K562 (cell line): Measurements from ENCODE around the gene OR4B1. TPM values are rescaled to one million over a fixed set of nuclear protein-coding genes. Genes with fewer than 3 reads are reported as not detected.
A peak's percentile ranks its signal among the peaks of the same experiment; 100 is the strongest.

Source experiments
- ATAC-seq: fragments of 200-7000 bp; cut with Tn5 transposase; 3 replicates; pipeline ENCODE4 v1.9.1; 2020; ENCODE audit warnings: moderate library complexity
- BruUV-seq: library from RNA; stranded (reverse); fragments of 400-500 nt; replicated peaks from 2 replicates; lab custom pipeline; 2021; lab: Mats Ljungman, UMichigan
- CTCF ChIA-PET: fragments of 300-600 bp; formaldehyde crosslinking; extraction: SDS; loops from one replicate; lab custom pipeline; 2021; ENCODE audit warnings: low intra/inter-chr PET ratio; lab: Yijun Ruan, JAX
- POLR2A ChIA-PET: fragments of 300-600, 350-650 bp; sonication (Branson Sonifier 250); formaldehyde crosslinking; extraction: SDS; loops from one replicate; lab custom pipeline; 2021; ENCODE audit warnings: antibody characterized with exemption, inconsistent platforms; lab: Yijun Ruan, JAX
- DNase-seq, 4 experiments: peaks; one replicate each; pipeline versions ENCODE4 v3.0.0 to v3.0.0-alpha.2; 2011 to 2018; ENCODE audit warnings: low spot score in 3 of 4, mixed read lengths in 3 of 4; ENCODE audit errors: extremely low read depth in 1 of 4
- FAIRE-seq: peaks from 2 replicates; lab custom pipeline; 2011; peaks lifted over from hg19 to GRCh38; lab: Jason Lieb, UNC
- H2AFZ ChIP-seq: 2 replicates; pipeline ENCODE4 v1.6.0; 2011; ENCODE audit warnings: low read depth, low read length, control low read depth, inconsistent platforms
- H3K27ac ChIP-seq: fragments of 200-600 bp; 3 replicates; pipeline ENCODE4 v1.8.0; 2011; ENCODE audit warnings: low read depth, mild to moderate bottlenecking, control low read depth, inconsistent platforms, low read length, moderate library complexity, mixed read lengths; ENCODE audit errors: extremely low read depth
- H3K27me3 ChIP-seq, 2 experiments: fragments of 300-600 bp in 1 of 2; 2 replicates in 1 of 2; 3 replicates in 1 of 2; pipeline versions ENCODE4 v1.6.0 to v1.8.0; 2011; ENCODE audit warnings: inconsistent platforms in 2 of 2, low read length in 2 of 2, mild to moderate bottlenecking in 1 of 2, mixed read lengths in 1 of 2, moderate library complexity in 1 of 2; ENCODE audit not compliant: control insufficient read depth in 2 of 2, insufficient read depth in 2 of 2
- H3K36me3 ChIP-seq: fragments of 300-600 bp; 3 replicates; pipeline ENCODE4 v1.8.0; 2011; ENCODE audit warnings: mild to moderate bottlenecking, low read length, inconsistent platforms; ENCODE audit not compliant: control insufficient read depth, insufficient read depth
- H3K4me1 ChIP-seq, 2 experiments: fragments of 200-600 bp in 1 of 2; replicated peaks in 1 of 2; 2 replicates in 1 of 2; 3 replicates in 1 of 2; pipeline versions ENCODE4 v1.5.1 to v1.8.0; 2011; ENCODE audit warnings: inconsistent platforms in 2 of 2, low read length in 2 of 2, mild to moderate bottlenecking in 1 of 2, mixed read lengths in 1 of 2, moderate library complexity in 1 of 2; ENCODE audit not compliant: control insufficient read depth in 2 of 2, insufficient read depth in 2 of 2
- H3K4me2 ChIP-seq: 2 replicates; pipeline ENCODE4 v1.6.1; 2011; ENCODE audit warnings: low read length, control low read depth, inconsistent platforms, mixed read lengths; ENCODE audit not compliant: insufficient read depth
- H3K4me3 ChIP-seq: fragments of 200-600 bp; sonication (generic), shearing (Covaris generic); 2 replicates; pipeline ENCODE4 v1.5.1; 2016; ENCODE audit warnings: control low read depth, inconsistent platforms
- H3K79me2 ChIP-seq: fragments of 200-600 bp; 3 replicates; pipeline ENCODE4 v1.8.0; 2011; ENCODE audit warnings: low read length, inconsistent platforms; ENCODE audit not compliant: control insufficient read depth, insufficient read depth
- H3K9ac ChIP-seq, 2 experiments: 2 replicates each; pipeline versions ENCODE4 v1.6.0 to v1.6.1; 2011; ENCODE audit warnings: low read depth in 2 of 2, low read length in 2 of 2, control low read depth in 1 of 2, inconsistent platforms in 1 of 2, mild to moderate bottlenecking in 1 of 2, mixed read lengths in 1 of 2; ENCODE audit not compliant: insufficient read depth in 1 of 2
- H3K9me1 ChIP-seq: one replicate; pipeline ENCODE4 v1.6.0; 2011; ENCODE audit warnings: inconsistent platforms, mild to moderate bottlenecking, low read length, moderate library complexity; ENCODE audit not compliant: control insufficient read depth, insufficient read depth
- H3K9me3 ChIP-seq: replicated peaks from 2 replicates; pipeline ENCODE4 v1.5.1; 2011; ENCODE audit warnings: low read depth, low read length, inconsistent platforms; ENCODE audit not compliant: control insufficient read depth, insufficient read depth
- H4K20me1 ChIP-seq: replicated peaks from 2 replicates; pipeline ENCODE4 v1.6.1; 2011; ENCODE audit warnings: low read length, inconsistent platforms, mixed read lengths; ENCODE audit not compliant: control insufficient read depth, insufficient read depth
- BRF1 ChIP-seq: IDR thresholded peaks from 3 replicates; pipeline ENCODE4 v1.6.1; 2011; ENCODE audit warnings: borderline replicate concordance, mild to moderate bottlenecking; ENCODE audit not compliant: insufficient read length; ENCODE audit errors: extremely low read depth
- C11orf30 ChIP-seq: fragments of 450-650 bp; IDR thresholded peaks from 2 replicates; pipeline ENCODE4 v1.6.1; 2016; ENCODE audit warnings: low read depth, mild to moderate bottlenecking
- GABPA ChIP-seq: fragments of 200-800 bp; sonication (Bioruptor generic); conservative IDR thresholded peaks from 2 replicates; pipeline ENCODE4 v1.6.1; 2016; ENCODE audit warnings: low read depth, missing genetic modification characterization, missing compliant biosample characterization
- GABPB2 ChIP-seq: fragments of 250-450 bp; sonication (Bioruptor Pico); conservative IDR thresholded peaks from 2 replicates; pipeline ENCODE4 v1.5.1; 2021; ENCODE audit warnings: mild to moderate bottlenecking
- HDAC6 ChIP-seq: IDR thresholded peaks from 2 replicates; pipeline ENCODE4 v1.6.1; 2012; ENCODE audit warnings: low read depth, mild to moderate bottlenecking, control low read depth, inconsistent platforms, low read length, moderate library complexity
- MED1 ChIP-seq: sonication (generic); formaldehyde crosslinking; IDR thresholded peaks from 2 replicates; pipeline ENCODE4 v1.8.1; 2023; ENCODE audit warnings: missing genetic modification reagents, borderline replicate concordance
- SMARCC2 ChIP-seq: fragments of 450-650 bp; IDR thresholded peaks from 2 replicates; pipeline ENCODE4 v1.6.1; 2017; ENCODE audit warnings: antibody characterized with exemption, moderate library complexity, mild to moderate bottlenecking, low read depth
- STAT5A ChIP-seq: IDR thresholded peaks from 2 replicates; pipeline ENCODE4 v1.6.1; 2012; ENCODE audit warnings: low read length, inconsistent platforms, borderline replicate concordance
- TAF7 ChIP-seq: fragments of 450-650 bp; IDR thresholded peaks from 2 replicates; pipeline ENCODE4 v1.6.1; 2016; ENCODE audit warnings: missing genetic modification characterization, missing compliant biosample characterization
- TBP ChIP-seq: optimal IDR thresholded peaks from 2 replicates; pipeline ENCODE3; 2011; ENCODE audit warnings: low read depth, low read length, improper control_type of control experiment
- ZFX ChIP-seq: sonication (generic); formaldehyde crosslinking; IDR thresholded peaks from 2 replicates; pipeline ENCODE4 v1.8.0; 2022; ENCODE audit warnings: mild to moderate bottlenecking, missing genetic modification reagents, moderate library complexity
- ZNF696 ChIP-seq: fragments of 250-450 bp; sonication (Bioruptor Pico); conservative IDR thresholded peaks from 2 replicates; pipeline ENCODE4 v1.4.0; 2020; ENCODE audit warnings: mild to moderate bottlenecking, moderate library complexity
- WGBS: fragments of 100-300 bp; shearing (Covaris generic); methylation state at CpG from one replicate; pipeline ENCODE4 v1.1.6; 2016; ENCODE audit warnings: low coverage, mixed read lengths; ENCODE audit not compliant: insufficient coverage; ENCODE audit errors: missing lambda C conversion rate; 5-methylcytosine and 5-hydroxymethylcytosine counted together
- in situ Hi-C: fragments of 300-500 bp; cut with MboI; formaldehyde crosslinking; loops from 4 replicates; pipeline ENCODE4 v1.15.0; 2018; ENCODE audit warnings: inconsistent platforms, mixed read lengths
- intact Hi-C: fragments of 100-400 bp; cut with micrococcal nuclease; formaldehyde crosslinking; loops from 2 replicates; pipeline ENCODE4 v1.14.2; 2022
- polyA plus RNA-seq, 8 experiments: library from polyadenylated mRNA; depleted of rRNA in 4 of 8; stranded (reverse) in 5 of 8; unstranded in 3 of 8; fragments of >200 nt; fragmentation: Nextera tagmentation in 2 of 8; fragmentation: Illumina TruSeq in 1 of 8; extraction: Ambion mirVana in 2 of 8; extraction: Trizol in 1 of 8; gene quantifications; 2 replicates each; pipeline versions ENCODE4 v1.2.1 to v1.2.3, GENCODE V29; 2011 to 2014; ENCODE audit warnings: inconsistent platforms in 1 of 8, missing spikeins in 1 of 8
- total RNA-seq, 7 experiments: library from RNA; depleted of rRNA in 6 of 7; stranded (reverse); fragments of >200 nt in 6 of 7; fragmentation: Illumina TruSeq in 2 of 7; extraction: Trizol in 2 of 7; gene quantifications; 2 replicates each; pipeline versions ENCODE4 v1.2.1 to v1.2.3, GENCODE V29; 2011 to 2021; ENCODE audit warnings: low replicate concordance in 1 of 7
- TF ChIP-seq, protein P1 (sequence below): IDR thresholded peaks from 3 replicates; pipeline ENCODE4 v1.6.1; 2011; ENCODE audit warnings: borderline replicate concordance, mild to moderate bottlenecking; ENCODE audit not compliant: insufficient read length, insufficient read depth
- TF ChIP-seq, protein P2 (sequence below): fragments of 450-650 bp; formaldehyde crosslinking; IDR thresholded peaks from 2 replicates; pipeline ENCODE4 v1.4.0; 2020; ENCODE audit warnings: mild to moderate bottlenecking

OR4B1 gene
- total and polyA plus RNA-seq, 9 of the 15 experiments (the other 6 are each of a cell fraction or from before 2014, with no cell fraction given) = not detected

DNA sequence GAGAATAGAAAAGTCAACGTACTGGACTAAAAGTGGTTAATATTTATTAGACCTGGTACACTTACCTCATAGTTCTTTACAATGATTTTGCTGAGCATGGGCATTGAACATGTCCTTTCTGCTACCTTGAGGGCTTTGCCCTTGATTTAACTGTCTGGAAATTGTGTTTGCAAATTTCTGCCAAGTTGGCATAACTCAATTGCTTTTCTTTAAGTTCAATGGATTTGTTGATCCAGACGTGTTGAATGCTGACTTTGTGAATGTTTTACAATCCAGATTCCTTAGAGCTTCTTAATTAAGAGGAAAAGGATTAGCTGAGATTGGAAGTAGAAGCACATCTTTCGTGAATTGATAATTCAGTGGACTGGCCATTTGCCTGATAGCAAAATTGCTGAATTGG is 21.1 kb downstream of the OR4B1 start:
- intact Hi-C loops (no loop called here), in situ Hi-C loops (no loop called here)
- Histone ChIP-seq H3K9me1 (no peaks in the 10 kb centered on the region), H3K4me1 (no peaks in the 10 kb centered on the region), H4K20me1 (no peaks in the 10 kb centered on the region), H2AFZ (no peak overlapping the region), H3K36me3 (no peaks in the 10 kb centered on the region), H3K27me3 (no peaks in the 10 kb centered on the region), H3K9me3 (no peaks in the 10 kb centered on the region), H3K9ac (no peak overlapping the region), H3K79me2 (no peaks in the 10 kb centered on the region), H3K4me3 (no peak overlapping the region), H3K4me2 (no peak overlapping the region), H3K27ac (no peak overlapping the region)
- TF ChIP-seq TBP = no peak
- TF ChIP-seq C11orf30 = 0 out of 2 replicates have a peak, but pooled peaks have one; percentile 15
- WGBS = 0% methylated on average over 3 of the region's 3 CpGs
- CTCF ChIA-PET = no interaction called here
- ATAC-seq (no peak), DNase-seq (no peak), FAIRE-seq (no peak)
- BruUV-seq = no TSS peak
- POLR2A ChIA-PET = no interaction called here

DNA sequence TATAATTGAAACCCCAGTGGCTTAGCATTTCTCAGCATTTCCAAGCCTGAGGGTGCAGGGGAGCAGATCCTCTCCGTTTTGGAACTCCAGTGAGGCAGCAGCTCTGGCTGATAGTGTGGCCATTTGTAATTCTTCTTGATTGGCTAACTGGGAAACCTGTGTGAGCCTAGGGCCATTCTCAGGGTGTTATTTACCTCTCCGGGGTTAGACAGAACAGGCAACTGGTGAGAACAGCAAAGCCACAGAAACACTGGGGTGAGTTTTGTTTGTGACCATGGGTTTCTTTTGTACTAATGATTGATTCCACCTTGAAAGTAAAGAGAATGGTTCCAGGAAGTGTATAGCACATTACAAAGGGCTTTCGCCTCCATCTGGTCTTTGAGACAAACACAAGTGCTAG is 25.9 kb downstream of the OR4B1 start:
- H3K9me3 ChIP-seq = 0 out of 2 replicates have a peak, but pooled peaks cover 3% of the 10 kb centered on the region
- TF ChIP-seq TBP (no peak), SMARCC2 (no peak), MED1 (CRISPR knock-in tag) (no peak), ZFX (CRISPR knock-in tag) (no peak), GABPA (tag) (no peak), GABPB2 (CRISPR knock-in tag) (no peak), STAT5A (no peak), TAF7 (tag) (no peak), BRF1 (no peak), ZNF696 (CRISPR knock-in tag) (no peak), HDAC6 (no peak)
- TF ChIP-seq, protein P1, sequence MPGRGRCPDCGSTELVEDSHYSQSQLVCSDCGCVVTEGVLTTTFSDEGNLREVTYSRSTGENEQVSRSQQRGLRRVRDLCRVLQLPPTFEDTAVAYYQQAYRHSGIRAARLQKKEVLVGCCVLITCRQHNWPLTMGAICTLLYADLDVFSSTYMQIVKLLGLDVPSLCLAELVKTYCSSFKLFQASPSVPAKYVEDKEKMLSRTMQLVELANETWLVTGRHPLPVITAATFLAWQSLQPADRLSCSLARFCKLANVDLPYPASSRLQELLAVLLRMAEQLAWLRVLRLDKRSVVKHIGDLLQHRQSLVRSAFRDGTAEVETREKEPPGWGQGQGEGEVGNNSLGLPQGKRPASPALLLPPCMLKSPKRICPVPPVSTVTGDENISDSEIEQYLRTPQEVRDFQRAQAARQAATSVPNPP = no peak
- TF ChIP-seq, protein P2, sequence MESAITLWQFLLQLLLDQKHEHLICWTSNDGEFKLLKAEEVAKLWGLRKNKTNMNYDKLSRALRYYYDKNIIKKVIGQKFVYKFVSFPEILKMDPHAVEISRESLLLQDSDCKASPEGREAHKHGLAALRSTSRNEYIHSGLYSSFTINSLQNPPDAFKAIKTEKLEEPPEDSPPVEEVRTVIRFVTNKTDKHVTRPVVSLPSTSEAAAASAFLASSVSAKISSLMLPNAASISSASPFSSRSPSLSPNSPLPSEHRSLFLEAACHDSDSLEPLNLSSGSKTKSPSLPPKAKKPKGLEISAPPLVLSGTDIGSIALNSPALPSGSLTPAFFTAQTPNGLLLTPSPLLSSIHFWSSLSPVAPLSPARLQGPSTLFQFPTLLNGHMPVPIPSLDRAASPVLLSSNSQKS = no peak
- in situ Hi-C loops (no loop called here), intact Hi-C loops (no loop called here)
- WGBS = 0% methylated on average over 3 of the region's 3 CpGs
- no peaks in the 10 kb centered on the region for H3K4me1 ChIP-seq
- no peak overlapping the region for H2AFZ ChIP-seq
- no peak overlapping the region for H3K4me3 ChIP-seq
- no peaks in the 10 kb centered on the region for H3K27me3 ChIP-seq
- no peaks in the 10 kb centered on the region for H3K79me2 ChIP-seq
- no peaks in the 10 kb centered on the region for H4K20me1 ChIP-seq
- POLR2A ChIA-PET = interaction anchor here (0.6 kb wide), 1 partner anchor 255 kb away, joined by 3 read pairs; no protein-coding TSS in a partner anchor
- H3K36me3 ChIP-seq = no peaks in the 10 kb centered on the region
- H3K9me1 ChIP-seq = no peaks in the 10 kb centered on the region
- BruUV-seq = no TSS peak
- H3K4me2 ChIP-seq = no peak overlapping the region
- no peak overlapping the region for H3K9ac ChIP-seq
- H3K27ac ChIP-seq = no peak overlapping the region
- DNase-seq (no peak), FAIRE-seq (no peak), ATAC-seq (no peak)
- CTCF ChIA-PET = no interaction called here
